ENCODE measurements around the gene SHMT2. TPM values are rescaled to one million over a fixed set of nuclear protein-coding genes. Genes with fewer than 3 reads are reported as not detected.

Gene SHMT2
- total RNA-seq (2022) (375 and 421 TPM in 2 replicates), Bru-seq, nascent RNA (percentile 90 among the genes with signal in this experiment), BruChase-seq, experiment 1, labeled RNA remaining after a 6-hour chase (percentile 98 among the genes with signal in this experiment), BruChase-seq, experiment 2, labeled RNA remaining after a 2-hour chase (percentile 95 among the genes with signal in this experiment)
- long read RNA-seq, transcript SHMT2-205 (12 exons, 1,765 nt): minor isoform, 13 of 1,446 reads
- long read RNA-seq, transcript SHMT2-226 (11 exons, 2,215 nt): minor isoform, 28 of 1,446 reads
- long read RNA-seq, transcript SHMT2-202 (12 exons, 2,006 nt): minor isoform, 68 of 1,446 reads
- long read RNA-seq, transcript SHMT2-201 (12 exons, 2,537 nt): major isoform, 449 of 1,446 reads
- long read RNA-seq, partial matches to known transcripts: 713 of 1,446 reads
- long read RNA-seq, other reads (novel, unspliced or antisense): 153 of 1,446 reads

GRCh38 chr12:57229634-57230380 lies at the start of gene SHMT2:
Gene SHMT2, plus strand, starts transcription at chr12:57229711. Its CDS starts 68 bp downstream, at chr12:57229779.
- intact Hi-C loops (cut with micrococcal nuclease): no loop called here
- peaks cover 20% of the 10 kb centered on the region for H3K4me1 Mint-ChIP-seq (ENCODE audit: insufficient read depth, unreplicated experiment)
- ChIA-PET POLR2A (interaction anchor here (0.6 to 3.1 kb wide), 17 partner anchors 8 to 484 kb away, joined by 3 to 37 read pairs (median 3); partner anchors contain the start of genes NEMP1 and STAT6), CTCF (interaction anchor here (0.6 to 10.2 kb wide), 15 partner anchors 10 to 441 kb away, joined by 3 to 152 read pairs (median 4); no protein-coding TSS in a partner anchor)
- peaks cover 54% of the 10 kb centered on the region for H3K36me3 Mint-ChIP-seq (ENCODE audit: insufficient read depth, unreplicated experiment)
- H3K27ac Mint-ChIP-seq (ENCODE audit: low read depth, unreplicated experiment): peak within 1 kb of the TSS; percentile 99
- no peaks in the 10 kb centered on the region for H3K9me3 Mint-ChIP-seq (ENCODE audit: unreplicated experiment)
- TF ChIP-seq CTCF (IDR thresholded peaks at IDR 0.05; ENCODE audit: unreplicated experiment): no peak
- BruUV-seq (replicated peaks): no TSS peak
- DNase-seq (ENCODE audit: unreplicated experiment): peak; percentile 95
- H3K4me3 Mint-ChIP-seq (ENCODE audit: unreplicated experiment): peak within 1 kb of the TSS; percentile 98
- no peaks in the 10 kb centered on the region for H3K27me3 Mint-ChIP-seq (ENCODE audit: insufficient read depth, unreplicated experiment)

GRCh38 chr12:57180321-57180989 lies 49.1 kb upstream of the SHMT2 start:
- Mint-ChIP-seq H3K9me3 (ENCODE audit: unreplicated experiment) (no peaks in the 10 kb centered on the region), H3K36me3 (ENCODE audit: insufficient read depth, unreplicated experiment) (peaks cover 30% of the 10 kb centered on the region), H3K4me3 (ENCODE audit: unreplicated experiment) (no peak overlapping the region), H3K27me3 (ENCODE audit: insufficient read depth, unreplicated experiment) (no peaks in the 10 kb centered on the region), H3K4me1 (ENCODE audit: insufficient read depth, unreplicated experiment) (peaks cover 22% of the 10 kb centered on the region), H3K27ac (ENCODE audit: low read depth, unreplicated experiment) (peak overlapping the region; percentile 19)
- POLR2A ChIA-PET: interaction anchor here (0.8 to 3.5 kb wide), 8 partner anchors 54 to 111 kb away, joined by 3 to 24 read pairs (median 4); partner anchors contain the start of genes LRP1, NEMP1 and STAT6
- no peak for DNase-seq (ENCODE audit: unreplicated experiment)
- no peak for TF ChIP-seq CTCF (IDR thresholded peaks at IDR 0.05; ENCODE audit: unreplicated experiment)
- CTCF ChIA-PET: interaction anchor here (0.7 to 15.4 kb wide), 10 partner anchors 8 to 496 kb away, joined by 3 to 530 read pairs (median 6); partner anchors contain the start of genes LRP1 and STAT6
- no TSS peak for BruUV-seq (replicated peaks)
- intact Hi-C loops (cut with micrococcal nuclease): no loop called here

GRCh38 chr12:57181072-57181471 lies 48.4 kb upstream of the SHMT2 start:
- peaks cover 30% of the 10 kb centered on the region for H3K36me3 Mint-ChIP-seq (ENCODE audit: insufficient read depth, unreplicated experiment)
- TF ChIP-seq CTCF (IDR thresholded peaks at IDR 0.05; ENCODE audit: unreplicated experiment): no peak
- ChIA-PET POLR2A (interaction anchor here (0.8 to 3.5 kb wide), 9 partner anchors 14 to 112 kb away, joined by 3 to 24 read pairs (median 5); partner anchors contain the start of genes LRP1, NEMP1 and STAT6), CTCF (interaction anchor here (0.7 to 15.4 kb wide), 11 partner anchors 8 to 118 kb away, joined by 3 to 530 read pairs (median 4); partner anchors contain the start of genes LRP1 and STAT6)
- H3K9me3 Mint-ChIP-seq (ENCODE audit: unreplicated experiment): no peaks in the 10 kb centered on the region
- intact Hi-C loops (cut with micrococcal nuclease): no loop called here
- no peaks in the 10 kb centered on the region for H3K27me3 Mint-ChIP-seq (ENCODE audit: insufficient read depth, unreplicated experiment)
- H3K4me1 Mint-ChIP-seq (ENCODE audit: insufficient read depth, unreplicated experiment): peaks cover 16% of the 10 kb centered on the region
- BruUV-seq (replicated peaks): no TSS peak
- H3K27ac Mint-ChIP-seq (ENCODE audit: low read depth, unreplicated experiment): no peak overlapping the region
- DNase-seq (ENCODE audit: unreplicated experiment): no peak
- no peak overlapping the region for H3K4me3 Mint-ChIP-seq (ENCODE audit: unreplicated experiment)
